Central memory CD8-positive, alpha-beta T cell (primary cell): ENCODE results near the gene UQCRH.
A peak's percentile ranks its signal among the peaks of the same experiment; 100 is the strongest.
"Not testable (repeated sequence)": the region's sequence is repeated elsewhere in the genome, so short reads cannot be mapped to it uniquely, and the experiment has no call there.

ENCODE experiments used
- ATAC-seq: fragments of 150-1000 bp; cut with Tn5 transposase; replicated peaks from 2 replicates; pipeline ENCODE4 v1.10.0; 2022; ENCODE audit warnings: mild to moderate bottlenecking, moderate FRiP score, moderate number of reproducible peaks; ENCODE audit not compliant: poor library complexity, severe bottlenecking; ENCODE audit errors: extremely low read depth
- DNase-seq, 2 donors: peaks; one replicate each; pipeline ENCODE4 v3.0.0; 2021; ENCODE audit warnings: low spot score in 2 of 2
- H3K27ac Mint-ChIP-seq: one replicate; pipeline ENCODE4 v1.8.0; 2022; ENCODE audit warnings: low read depth, mild to moderate bottlenecking, moderate library complexity, mixed read lengths
- H3K27me3 Mint-ChIP-seq: one replicate; pipeline ENCODE4 v1.8.0; 2022; ENCODE audit warnings: mixed read lengths
- H3K36me3 Mint-ChIP-seq: one replicate; pipeline ENCODE4 v1.8.0; 2022; ENCODE audit warnings: mild to moderate bottlenecking, moderate library complexity, mixed read lengths; ENCODE audit not compliant: insufficient read depth
- H3K4me1 Mint-ChIP-seq: one replicate; pipeline ENCODE4 v1.8.0; 2022; ENCODE audit warnings: mixed read lengths
- H3K4me3 Mint-ChIP-seq: one replicate; pipeline ENCODE4 v1.8.0; 2022; ENCODE audit warnings: mild to moderate bottlenecking, moderate library complexity, mixed read lengths
- H3K9me3 Mint-ChIP-seq: one replicate; pipeline ENCODE4 v1.8.0; 2022; ENCODE audit warnings: mixed read lengths

The UQCRH gene

DNA sequence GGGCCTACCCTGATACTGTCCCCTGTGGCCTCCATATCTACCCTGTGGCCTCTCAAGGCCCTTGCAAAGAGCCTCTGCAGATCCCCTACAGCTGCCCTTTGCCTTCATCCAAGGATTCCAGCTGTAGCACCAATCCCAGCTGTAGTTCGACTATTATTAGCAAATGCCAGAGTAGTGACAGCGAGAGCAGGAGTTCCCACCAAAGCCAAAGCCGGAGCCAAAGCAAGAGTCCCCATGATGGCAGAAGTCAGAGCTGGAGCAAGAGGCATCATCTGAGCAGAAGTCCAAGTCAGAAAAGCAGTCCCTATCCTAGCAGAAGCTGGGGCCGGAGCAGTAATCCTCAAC lies 39.8 kb downstream of the UQCRH start:
- H3K27me3 Mint-ChIP-seq: no peaks in the 10 kb centered on the region
- H3K27ac Mint-ChIP-seq: peak overlapping the region; percentile 98
- no peaks in the 10 kb centered on the region for H3K9me3 Mint-ChIP-seq
- ATAC-seq: no peak
- H3K4me3 Mint-ChIP-seq: no peak overlapping the region
- peaks cover 39% of the 10 kb centered on the region for H3K36me3 Mint-ChIP-seq
- DNase-seq: no peak
- H3K4me1 Mint-ChIP-seq: peaks cover 45% of the 10 kb centered on the region

DNA sequence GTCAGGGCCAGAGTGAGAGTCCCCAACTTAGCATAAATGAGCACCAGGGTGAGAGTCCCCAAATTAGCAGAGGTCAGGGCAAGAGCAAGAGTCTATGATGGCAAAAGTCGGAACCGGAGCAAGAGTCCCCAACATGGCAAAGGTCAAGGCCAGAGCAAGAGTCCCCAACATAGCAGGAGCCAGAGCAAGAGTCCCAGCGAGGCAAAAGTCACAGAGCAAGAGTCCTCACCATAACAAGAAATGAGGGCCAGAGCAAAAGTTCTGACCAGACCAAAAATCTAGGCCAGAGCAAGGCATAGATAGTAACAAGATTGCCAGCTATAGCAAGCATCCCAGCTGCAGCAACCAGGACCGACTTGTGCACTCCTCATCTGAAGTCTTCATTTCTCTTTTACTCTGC lies 40.2 kb downstream of the UQCRH start:
- H3K27ac Mint-ChIP-seq: peak overlapping the region; percentile 98
- no peaks in the 10 kb centered on the region for H3K27me3 Mint-ChIP-seq
- no peak for DNase-seq
- peaks cover 40% of the 10 kb centered on the region for H3K36me3 Mint-ChIP-seq
- peaks cover 46% of the 10 kb centered on the region for H3K4me1 Mint-ChIP-seq
- no peak overlapping the region for H3K4me3 Mint-ChIP-seq
- H3K9me3 Mint-ChIP-seq: no peaks in the 10 kb centered on the region
- ATAC-seq: no peak

DNA sequence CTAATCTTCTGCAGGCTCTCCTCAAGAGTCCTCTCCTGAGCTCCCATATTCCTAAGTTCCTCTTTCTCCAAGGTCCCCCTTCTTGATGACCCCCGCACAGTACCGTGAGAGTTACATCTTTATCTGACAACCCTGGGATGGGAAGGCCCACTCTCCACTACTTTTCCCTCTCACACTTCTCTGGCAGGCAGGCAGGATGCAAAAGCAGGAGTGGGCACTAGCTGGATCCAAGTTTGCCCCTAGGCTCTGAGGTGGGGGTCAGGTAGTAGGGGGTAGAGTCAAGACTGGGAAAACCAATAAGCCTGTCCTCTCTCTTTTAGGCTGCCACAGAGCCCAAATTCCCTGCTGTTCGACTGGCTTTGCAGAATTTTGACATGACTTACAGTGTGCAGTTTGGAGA lies 41.0 kb downstream of the UQCRH start:
- Mint-ChIP-seq H3K27ac (no peak overlapping the region), H3K36me3 (peaks cover 44% of the 10 kb centered on the region), H3K4me1 (peaks cover 44% of the 10 kb centered on the region), H3K4me3 (no peak overlapping the region), H3K9me3 (no peaks in the 10 kb centered on the region), H3K27me3 (no peaks in the 10 kb centered on the region)
- ATAC-seq (no peak), DNase-seq (no peak)

DNA sequence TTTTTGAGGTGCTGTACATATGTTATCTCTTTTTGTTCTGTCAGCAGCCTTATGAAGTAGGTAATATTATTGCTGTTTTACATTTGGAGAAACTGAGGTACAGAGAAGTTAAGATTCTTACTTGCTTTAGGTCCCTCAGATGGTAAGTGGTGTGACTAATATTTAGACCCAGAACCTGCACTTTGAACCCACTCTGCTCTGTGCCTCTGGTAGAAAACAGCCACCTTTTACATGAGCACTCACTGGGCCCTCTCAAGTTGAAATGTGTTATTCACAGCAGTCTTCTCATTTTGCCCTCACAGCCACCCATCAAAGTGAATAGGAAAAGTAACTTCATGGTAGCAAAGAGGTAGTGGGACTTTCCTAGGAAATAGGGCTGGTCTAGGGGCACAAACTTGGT lies 41.8 kb downstream of the UQCRH start:
- H3K27ac Mint-ChIP-seq: no peak overlapping the region

DNA sequence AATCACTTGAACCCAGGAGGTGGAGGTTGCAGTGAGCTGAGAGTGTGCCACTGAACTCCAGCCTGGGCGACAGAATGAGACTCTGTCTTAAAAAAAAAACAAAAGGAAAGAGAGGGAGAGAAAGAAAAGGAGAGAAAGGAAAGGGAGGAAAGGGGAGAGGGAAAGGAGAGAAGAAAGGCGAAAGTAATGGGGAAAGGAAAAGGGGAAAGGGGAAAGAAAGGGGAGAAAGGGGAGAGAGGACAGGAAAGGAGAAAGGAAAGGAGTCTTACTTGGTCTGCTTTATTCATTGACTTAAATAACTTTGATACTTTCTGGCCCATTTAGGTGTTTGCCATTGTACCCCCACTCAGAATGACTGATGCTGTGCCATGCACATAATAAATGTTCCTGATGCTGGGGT lies 48.9 kb downstream of the UQCRH start:
- Mint-ChIP-seq H3K4me1 (peaks cover 7% of the 10 kb centered on the region), H3K27me3 (no peaks in the 10 kb centered on the region), H3K36me3 (peaks cover 50% of the 10 kb centered on the region), H3K27ac (no peak overlapping the region), H3K4me3 (no peak overlapping the region), H3K9me3 (no peaks in the 10 kb centered on the region)
- ATAC-seq: no peak
- DNase-seq: no peak

More for the DNA sequence above, 41.8 kb downstream of the UQCRH start:
- Mint-ChIP-seq H3K4me1 (peaks cover 39% of the 10 kb centered on the region), H3K4me3 (no peak overlapping the region), H3K36me3 (peaks cover 45% of the 10 kb centered on the region), H3K9me3 (no peaks in the 10 kb centered on the region), H3K27me3 (no peaks in the 10 kb centered on the region)
- no peak for DNase-seq
- no peak for ATAC-seq

DNA sequence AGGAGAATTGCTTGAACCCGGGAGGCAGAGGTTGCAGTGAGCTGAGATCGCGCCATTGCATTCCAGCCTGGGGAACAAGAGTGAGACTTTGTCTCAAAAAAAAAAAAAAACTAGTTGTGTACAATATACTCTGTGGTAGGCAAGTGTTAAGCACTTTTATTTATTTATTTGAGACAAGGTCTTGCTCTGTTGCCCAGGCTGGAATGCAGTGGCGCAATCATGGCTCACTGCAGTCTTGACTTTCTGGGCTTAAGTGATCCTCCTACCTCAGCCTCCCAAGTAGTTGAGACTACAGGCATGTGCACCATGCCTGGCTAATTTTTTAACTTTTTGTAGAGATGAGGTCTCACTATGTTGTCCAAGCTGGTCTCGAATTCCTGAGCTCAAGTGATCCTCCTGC lies 52.4 kb downstream of the UQCRH start:
- not testable (repeated sequence) for DNase-seq, H3K9me3 Mint-ChIP-seq, H3K27me3 Mint-ChIP-seq, ATAC-seq, H3K4me3 Mint-ChIP-seq, H3K4me1 Mint-ChIP-seq, H3K27ac Mint-ChIP-seq
- peaks cover 55% of the 10 kb centered on the region for H3K36me3 Mint-ChIP-seq

DNA sequence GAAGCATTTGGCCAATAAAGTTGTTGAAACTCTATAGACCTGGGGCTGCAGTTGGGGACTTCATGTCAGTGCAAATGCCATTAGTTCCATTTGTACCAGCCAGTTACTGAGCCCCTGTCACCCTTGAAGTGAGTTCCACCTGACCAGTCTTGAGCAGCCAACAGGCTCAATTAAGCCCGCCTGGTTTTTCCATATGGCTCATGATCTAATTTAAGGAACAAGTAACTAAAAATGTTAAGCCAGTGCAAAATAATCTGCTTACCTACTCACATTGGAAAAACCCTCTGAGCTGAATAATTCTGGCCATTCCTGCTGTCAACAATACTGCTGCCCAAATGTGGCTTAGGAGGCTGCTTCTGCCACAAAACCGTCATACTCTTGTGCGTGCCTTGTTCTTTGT lies 58.7 kb downstream of the UQCRH start:
- Mint-ChIP-seq H3K27ac (no peak overlapping the region), H3K4me3 (no peak overlapping the region), H3K4me1 (no peaks in the 10 kb centered on the region), H3K27me3 (no peaks in the 10 kb centered on the region), H3K9me3 (no peaks in the 10 kb centered on the region), H3K36me3 (peaks cover 41% of the 10 kb centered on the region)
- DNase-seq (no peak), ATAC-seq (no peak)

DNA sequence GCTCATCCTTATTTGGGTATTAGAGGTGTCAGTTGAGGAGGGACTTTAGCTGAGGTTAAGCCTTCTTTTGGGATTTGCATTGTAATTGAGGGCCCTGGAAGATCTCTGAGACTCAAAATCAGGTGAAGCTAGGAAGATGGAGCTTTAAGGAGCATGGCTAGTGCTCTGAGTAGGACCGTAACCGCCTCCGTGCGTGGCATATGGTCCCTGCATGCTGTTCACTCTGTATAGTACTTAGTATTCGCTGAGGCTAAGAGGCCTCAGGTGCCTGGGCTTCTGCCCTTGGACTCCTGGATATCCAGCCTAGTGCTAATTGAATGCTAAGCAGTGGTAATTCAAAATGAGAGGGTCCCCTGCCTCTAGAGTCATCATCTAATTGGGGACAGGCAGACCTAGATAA lies 59.6 kb downstream of the UQCRH start:
- no peak for ATAC-seq
- Mint-ChIP-seq H3K36me3 (peaks cover 36% of the 10 kb centered on the region), H3K4me1 (no peaks in the 10 kb centered on the region), H3K9me3 (no peaks in the 10 kb centered on the region), H3K27ac (no peak overlapping the region), H3K4me3 (no peak overlapping the region), H3K27me3 (no peaks in the 10 kb centered on the region)
- no peak for DNase-seq

DNA sequence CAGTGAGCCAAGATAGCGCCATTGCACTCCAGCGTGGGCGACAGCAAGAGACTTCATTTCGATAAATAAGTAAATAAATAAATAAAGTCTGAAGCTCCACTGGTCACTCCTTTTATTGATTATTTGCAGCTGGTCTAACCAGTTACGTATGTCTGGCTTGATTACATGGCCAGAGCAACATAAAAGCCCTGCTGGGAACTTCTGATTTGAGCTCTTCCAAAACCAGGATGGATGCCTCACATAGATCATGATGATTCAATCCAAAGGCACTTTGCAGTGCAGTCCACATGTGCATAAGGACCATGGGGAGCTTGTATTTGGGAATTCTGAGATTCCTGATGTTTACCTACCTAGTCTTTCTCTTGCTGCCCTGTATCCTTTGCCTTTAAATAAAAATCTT lies 61.1 kb downstream of the UQCRH start:
- Mint-ChIP-seq H3K36me3 (peaks cover 37% of the 10 kb centered on the region), H3K4me1 (no peaks in the 10 kb centered on the region), H3K27me3 (no peaks in the 10 kb centered on the region), H3K27ac (no peak overlapping the region), H3K9me3 (no peaks in the 10 kb centered on the region), H3K4me3 (no peak overlapping the region)
- DNase-seq (no peak), ATAC-seq (no peak)

DNA sequence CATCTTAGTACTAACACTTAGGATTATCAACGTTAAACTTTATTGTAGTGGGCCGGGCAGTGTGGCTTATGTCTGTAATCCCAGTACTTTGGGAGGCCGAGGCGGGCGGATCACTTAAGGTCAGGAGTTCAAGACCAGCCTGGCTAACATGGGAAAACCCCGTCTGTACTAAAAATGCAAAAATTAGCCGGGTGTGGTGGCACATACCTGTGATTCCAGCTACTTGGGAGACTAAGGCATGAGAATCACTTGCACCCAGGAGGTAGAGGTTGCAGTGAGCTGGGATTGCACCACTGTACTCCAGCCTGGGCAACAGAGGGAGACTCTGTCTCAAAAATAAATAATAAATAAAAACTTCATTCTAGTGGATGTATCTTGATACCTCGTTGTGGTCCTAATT lies 62.3 kb downstream of the UQCRH start:
- not testable (repeated sequence) for H3K27ac Mint-ChIP-seq, H3K4me3 Mint-ChIP-seq, DNase-seq, H3K27me3 Mint-ChIP-seq, H3K4me1 Mint-ChIP-seq, H3K9me3 Mint-ChIP-seq, ATAC-seq
- peaks cover 27% of the 10 kb centered on the region for H3K36me3 Mint-ChIP-seq
